ENCODE measurements around the gene NRG3.

GRCh38 chr10:82391971-82392370, 517.0 kb downstream of the NRG3 start:
- no peak for TF ChIP-seq EZH2 (IDR thresholded peaks at IDR 0.05; ENCODE audit: borderline replicate concordance, low read length)
- TF ChIP-seq, protein P1, sequence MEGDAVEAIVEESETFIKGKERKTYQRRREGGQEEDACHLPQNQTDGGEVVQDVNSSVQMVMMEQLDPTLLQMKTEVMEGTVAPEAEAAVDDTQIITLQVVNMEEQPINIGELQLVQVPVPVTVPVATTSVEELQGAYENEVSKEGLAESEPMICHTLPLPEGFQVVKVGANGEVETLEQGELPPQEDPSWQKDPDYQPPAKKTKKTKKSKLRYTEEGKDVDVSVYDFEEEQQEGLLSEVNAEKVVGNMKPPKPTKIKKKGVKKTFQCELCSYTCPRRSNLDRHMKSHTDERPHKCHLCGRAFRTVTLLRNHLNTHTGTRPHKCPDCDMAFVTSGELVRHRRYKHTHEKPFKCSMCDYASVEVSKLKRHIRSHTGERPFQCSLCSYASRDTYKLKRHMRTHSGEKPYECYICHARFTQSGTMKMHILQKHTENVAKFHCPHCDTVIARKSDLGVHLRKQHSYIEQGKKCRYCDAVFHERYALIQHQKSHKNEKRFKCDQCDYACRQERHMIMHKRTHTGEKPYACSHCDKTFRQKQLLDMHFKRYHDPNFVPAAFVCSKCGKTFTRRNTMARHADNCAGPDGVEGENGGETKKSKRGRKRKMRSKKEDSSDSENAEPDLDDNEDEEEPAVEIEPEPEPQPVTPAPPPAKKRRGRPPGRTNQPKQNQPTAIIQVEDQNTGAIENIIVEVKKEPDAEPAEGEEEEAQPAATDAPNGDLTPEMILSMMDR (IDR thresholded peaks at IDR 0.05; ENCODE audit: low read length), result no peak
